HG03159 (cell line): Measurements from ENCODE around the gene EPO.

Source experiments
- ATAC-seq: cut with Tn5 transposase; IDR thresholded peaks from one replicate; pipeline ENCODE4 v1.9.1; 2021; ENCODE audit warnings: mild to moderate bottlenecking, moderate library complexity; ENCODE audit not compliant: unreplicated experiment

Gene EPO

DNA sequence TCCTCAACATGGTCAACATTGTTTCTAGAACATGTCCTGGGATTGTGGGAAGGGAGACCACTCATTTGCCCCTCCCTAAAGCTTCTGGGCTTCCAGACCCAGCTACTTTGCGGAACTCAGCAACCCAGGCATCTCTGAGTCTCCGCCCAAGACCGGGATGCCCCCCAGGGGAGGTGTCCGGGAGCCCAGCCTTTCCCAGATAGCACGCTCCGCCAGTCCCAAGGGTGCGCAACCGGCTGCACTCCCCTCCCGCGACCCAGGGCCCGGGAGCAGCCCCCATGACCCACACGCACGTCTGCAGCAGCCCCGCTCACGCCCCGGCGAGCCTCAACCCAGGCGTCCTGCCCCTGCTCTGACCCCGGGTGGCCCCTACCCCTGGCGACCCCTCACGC is at the start of gene EPO:
Gene EPO, plus strand, starts transcription at position 190 of the 392 bp plus-strand sequence. CDS start 513 bp downstream, outside the sequence.
- no peak for ATAC-seq

DNA sequence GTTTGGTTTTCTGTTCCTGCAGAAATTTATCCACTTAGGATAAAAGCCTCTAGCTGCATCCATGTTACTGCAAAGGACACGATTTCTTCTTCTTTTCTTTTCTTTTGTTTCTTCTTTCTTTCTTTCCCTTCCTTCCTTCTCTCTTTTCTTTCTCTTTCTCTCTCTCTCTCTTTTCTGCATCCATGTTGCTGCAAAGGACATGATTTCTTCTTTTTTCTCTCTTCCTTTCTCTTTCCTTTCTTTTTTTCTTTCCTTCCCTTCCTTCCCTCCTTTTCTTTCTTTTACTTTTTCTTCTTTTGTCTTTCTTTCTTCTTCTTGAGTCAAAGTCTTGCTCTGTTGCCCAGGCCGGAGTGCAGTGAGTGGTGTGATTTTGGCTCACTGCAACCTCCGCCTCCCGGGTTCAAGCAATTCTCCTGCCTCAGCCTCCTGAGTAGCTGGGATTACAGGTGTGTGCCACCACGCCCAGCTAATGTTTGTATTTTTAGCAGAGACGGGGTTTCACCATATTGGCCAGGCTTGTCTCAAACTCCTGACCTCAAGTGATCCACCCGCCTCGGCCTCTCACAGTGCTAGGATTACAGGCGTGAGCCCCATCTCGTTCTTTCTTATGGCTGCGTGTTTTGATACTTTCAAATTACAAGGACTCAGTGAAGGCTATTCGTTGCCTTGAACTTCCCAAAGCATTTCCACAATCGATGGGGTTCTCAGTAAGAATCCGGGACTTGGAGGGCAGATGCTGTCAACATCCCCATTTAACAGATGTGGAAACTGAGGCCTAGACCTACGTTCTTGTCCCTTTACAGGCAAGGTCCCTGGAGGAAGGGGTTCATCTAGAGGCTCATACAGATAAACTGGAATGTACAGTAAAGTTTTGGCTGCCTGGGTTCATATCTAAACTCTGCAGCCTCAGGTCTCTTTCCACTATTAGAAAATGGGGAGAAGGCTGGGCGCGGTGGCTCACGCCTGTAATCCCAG is 48.6 kb upstream of the EPO start:
- no peak for ATAC-seq

GRCh38 chr7:100673302-100673941 is 46.8 kb upstream of the EPO start, which contains the start of gene GNB2:
Gene GNB2, plus strand, starts transcription at chr7:100673740. Its CDS starts 2,526 bp downstream, at chr7:100676266.
- peak; percentile 51 for ATAC-seq

DNA sequence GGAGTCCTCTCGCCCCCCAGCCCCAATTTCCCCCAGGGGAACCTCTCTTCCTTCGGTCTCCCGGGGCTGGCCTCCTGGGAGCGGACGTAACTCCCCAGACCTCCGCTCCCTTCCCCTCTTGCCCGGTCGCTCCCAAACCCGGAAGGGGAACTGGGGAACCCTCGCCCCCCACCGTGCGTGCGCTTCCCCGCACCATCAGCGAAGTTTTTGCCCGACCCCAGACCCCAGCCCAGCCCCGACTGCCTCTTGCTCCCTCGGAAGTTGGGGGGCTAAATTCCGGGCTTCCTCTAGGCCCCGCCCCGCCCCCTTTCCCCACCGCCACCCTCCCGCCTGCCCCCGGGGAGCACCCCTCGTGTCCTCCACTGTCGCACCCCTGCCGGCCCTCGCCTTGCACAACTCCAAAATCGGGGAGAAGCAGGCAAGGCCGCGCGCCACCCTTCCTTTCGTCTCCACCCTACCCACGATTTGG is 46.3 kb upstream of the EPO start:
- peak; percentile 2 for ATAC-seq

- ATAC-seq = no peak
These were observed 45.7 kb upstream of the EPO start for GRCh38 chr7:100674411-100675104.

DNA sequence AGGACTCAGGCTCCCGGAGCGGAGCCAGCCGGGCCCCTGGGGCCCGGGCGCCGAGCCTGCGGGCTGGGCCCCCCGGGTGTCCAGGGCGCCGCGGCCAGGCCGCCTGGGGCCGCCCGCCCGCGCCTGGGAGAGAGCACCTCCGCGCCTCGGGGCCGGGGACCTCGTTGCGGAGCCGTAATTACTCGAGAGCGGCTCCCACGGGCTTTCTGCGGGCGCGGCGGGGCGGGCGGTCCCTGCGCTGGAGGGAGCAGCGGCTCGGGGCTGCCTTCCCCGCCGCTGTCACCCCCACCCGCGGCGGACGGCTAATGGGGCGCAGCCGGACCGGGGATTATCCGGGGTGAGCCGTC is 45.2 kb upstream of the EPO start:
- ATAC-seq = no peak

GRCh38 chr7:100675581-100676350 is 44.5 kb upstream of the EPO start:
- peak; percentile 30 for ATAC-seq

GRCh38 chr7:100676501-100677306 is 43.6 kb upstream of the EPO start:
- ATAC-seq = no peak

- ATAC-seq = no peak
These were observed 42.7 kb upstream of the EPO start for GRCh38 chr7:100677308-100678267.

- ATAC-seq = no peak
These were observed 41.8 kb upstream of the EPO start for GRCh38 chr7:100678291-100678984.

- ATAC-seq = no peak
These were observed 40.9 kb upstream of the EPO start for GRCh38 chr7:100679129-100679926.

GRCh38 chr7:100679927-100680575 is 40.2 kb upstream of the EPO start:
- no peak for ATAC-seq

DNA sequence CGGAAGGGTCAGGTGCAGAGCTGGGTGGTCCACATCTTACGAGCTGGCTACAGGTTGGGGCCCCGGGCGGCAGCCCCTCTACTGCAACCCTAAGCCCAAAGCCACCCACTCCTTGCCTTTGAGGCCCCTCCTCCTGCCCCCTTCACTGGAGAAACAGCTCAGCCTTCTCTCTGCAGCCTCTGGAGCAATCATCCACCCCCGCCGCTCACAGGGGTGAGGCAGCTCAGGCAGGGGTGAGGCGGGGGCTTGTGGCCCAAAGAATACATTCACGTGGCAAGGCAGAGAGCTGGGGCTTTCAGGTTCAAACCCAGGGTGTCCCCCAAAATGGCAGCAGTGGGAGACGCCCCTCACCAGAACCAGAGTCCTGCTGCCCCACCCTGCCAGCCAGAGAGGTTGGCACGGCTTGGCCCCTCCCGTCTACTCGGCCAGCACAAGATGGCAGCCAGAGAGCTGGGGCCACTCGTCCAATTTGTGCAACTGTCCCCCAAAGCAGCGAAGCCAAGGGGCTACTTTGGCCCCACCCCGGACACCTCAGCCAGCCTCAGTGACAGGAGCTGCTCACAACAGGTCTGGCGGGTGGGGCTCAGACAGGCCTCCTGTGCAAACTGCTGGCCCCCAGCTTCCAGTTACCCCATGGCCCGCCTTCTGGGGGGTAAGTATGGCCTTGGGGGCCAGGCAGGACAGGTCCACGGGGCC is 39.5 kb upstream of the EPO start:
- no peak for ATAC-seq

DNA sequence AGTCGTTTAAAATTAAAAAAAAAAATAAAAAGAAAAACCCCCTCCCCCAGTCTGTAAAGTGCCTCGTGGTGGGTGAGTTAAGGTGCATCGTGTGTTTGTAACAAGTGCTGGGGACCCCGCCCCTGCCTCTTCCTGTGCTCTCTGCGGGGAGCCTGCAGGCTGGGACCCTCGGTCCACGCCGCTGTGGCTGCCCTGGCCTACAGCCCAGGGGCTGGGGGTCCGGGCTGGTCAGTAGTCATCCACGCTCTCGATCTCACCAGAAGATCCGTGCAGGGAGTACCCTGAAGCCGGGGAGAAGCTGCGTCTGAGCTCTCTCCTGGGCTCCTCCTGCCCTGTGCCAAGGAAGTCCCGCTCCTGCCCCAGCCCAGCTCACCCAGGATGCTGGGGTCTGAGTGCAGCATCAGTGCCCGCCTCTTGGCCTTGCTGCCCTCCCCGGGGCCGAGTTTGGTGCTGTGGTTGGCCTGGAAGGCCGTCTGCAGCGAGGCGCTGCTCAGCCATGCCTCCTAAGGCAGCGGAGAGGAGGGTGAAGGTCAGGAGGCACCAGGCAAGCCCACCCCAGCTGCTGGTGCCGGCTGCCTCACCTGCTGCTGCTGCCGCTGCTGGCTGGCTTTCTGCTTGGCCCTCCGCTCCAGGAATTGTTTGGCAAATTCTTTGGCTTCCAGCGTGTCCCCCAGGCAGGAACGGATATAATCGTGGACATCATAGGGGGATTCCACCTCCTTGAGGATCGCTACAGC is 38.6 kb upstream of the EPO start:
- no peak for ATAC-seq

DNA sequence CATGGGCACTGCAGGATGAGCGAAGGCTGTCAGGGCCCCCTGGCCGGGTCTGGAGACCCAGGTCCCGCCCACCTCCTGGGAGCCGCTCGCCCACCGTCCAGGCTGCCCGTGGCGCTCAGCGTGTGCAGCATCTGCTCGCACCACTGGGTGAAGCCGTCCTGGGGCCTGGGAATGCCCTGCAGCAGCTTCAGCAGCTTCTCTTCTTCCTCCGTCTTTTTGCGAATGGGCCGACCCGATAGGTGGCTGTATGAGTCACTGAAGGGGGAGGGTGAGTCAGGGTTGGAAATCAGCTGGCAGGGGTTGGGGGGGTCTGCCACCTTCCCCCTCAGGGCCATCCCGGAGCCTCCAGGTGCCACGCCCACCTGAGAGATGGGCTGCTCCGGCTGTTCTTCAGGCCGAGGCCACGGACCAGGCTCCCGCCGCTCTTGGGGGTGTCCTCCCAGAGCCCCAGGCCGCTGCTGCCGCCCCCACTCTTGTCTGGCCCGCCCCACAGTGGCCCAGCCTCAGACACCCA is 38.0 kb upstream of the EPO start:
- no peak for ATAC-seq
